Activated CD4-positive, alpha-beta T cell treated with anti-CD3 and anti-CD28 coated beads, Interleukin-2, amount 50 U/mL, for 1 hour (primary cell): ENCODE measurements around the gene XPOT.
A peak's percentile ranks its signal among the peaks of the same experiment; 100 is the strongest.

Experiments
- DNase-seq: peaks from one replicate; pipeline ENCODE4 v3.0.0-alpha.2; 2020

XPOT gene

DNA sequence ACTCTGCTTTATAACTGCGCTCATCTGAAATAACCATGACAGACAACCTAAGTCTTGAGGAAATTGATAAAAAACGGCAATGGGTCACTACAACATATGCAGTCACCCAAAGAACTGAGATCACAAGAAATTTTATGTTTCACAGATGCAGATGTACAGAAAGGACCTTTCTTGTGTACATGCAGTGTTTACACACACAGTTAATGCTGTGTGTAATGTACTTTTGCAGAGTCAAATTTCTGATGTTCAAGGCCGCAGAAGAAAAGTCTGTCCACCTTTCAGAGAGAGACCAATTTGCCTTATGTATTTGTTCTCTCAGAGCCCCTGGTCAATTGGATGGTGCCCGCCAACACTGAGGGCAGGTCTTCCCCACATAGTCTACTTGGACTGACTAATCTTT is 24.8 kb downstream of the XPOT start:
- DNase-seq, result no peak

DNA sequence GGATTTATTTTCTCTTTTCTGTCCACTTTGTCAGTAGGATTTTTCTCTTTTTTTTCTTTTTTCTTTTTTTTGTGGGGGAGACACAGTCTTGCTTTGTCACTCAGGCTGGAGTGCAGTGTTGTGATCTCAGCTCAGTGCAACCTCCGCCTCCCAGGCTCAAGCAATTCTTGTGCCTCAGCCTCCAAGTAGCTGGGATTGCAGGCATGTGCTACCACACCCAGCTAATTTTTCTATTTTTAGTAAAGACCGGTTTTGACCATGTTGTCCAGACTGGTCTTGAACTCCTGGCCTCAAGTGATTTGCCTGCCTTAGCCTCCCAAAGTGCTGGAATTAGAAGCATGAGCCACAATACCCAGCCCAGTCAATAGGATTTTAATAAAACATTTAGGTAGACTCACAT is 26.7 kb downstream of the XPOT start:
- DNase-seq, result no peak

DNA sequence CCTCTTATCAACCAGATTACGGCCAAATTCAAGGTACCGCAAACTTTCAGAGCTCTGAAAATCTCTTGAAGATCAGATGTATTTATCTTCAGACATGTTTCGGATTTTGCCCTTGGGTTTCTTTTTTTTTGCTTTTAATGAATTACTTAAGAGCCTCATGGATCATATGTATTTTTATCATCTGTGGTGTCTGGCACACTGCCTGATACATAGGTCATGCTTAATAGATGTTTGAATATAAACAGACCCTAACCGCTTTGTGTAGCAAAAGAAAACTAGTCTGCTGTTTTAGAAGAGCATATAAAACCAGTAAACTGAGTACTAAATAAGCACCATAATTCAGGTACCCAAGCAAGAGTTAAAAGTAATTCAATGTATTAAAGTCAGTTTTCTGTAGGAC is 27.6 kb downstream of the XPOT start:
- DNase-seq, result no peak

DNA sequence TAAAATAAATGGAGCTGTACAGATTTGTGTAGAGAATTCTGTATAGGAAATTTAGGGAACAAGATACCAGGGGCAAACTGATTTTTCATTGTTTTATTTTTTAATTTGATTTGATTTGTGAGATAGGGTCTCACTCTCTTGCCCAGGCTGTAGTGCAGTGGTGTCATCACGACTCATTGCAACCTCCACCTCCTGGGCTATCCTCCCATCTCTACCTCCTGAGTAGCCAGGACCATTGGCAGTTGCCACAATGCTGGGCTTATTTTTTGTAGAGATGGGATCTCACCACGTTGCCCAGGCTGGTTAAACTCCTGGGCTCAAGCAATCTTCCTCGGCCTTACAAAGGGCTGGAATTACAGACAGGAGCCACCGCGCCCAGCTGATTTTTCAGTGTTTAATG is 29.7 kb downstream of the XPOT start:
- DNase-seq, result no peak

DNA sequence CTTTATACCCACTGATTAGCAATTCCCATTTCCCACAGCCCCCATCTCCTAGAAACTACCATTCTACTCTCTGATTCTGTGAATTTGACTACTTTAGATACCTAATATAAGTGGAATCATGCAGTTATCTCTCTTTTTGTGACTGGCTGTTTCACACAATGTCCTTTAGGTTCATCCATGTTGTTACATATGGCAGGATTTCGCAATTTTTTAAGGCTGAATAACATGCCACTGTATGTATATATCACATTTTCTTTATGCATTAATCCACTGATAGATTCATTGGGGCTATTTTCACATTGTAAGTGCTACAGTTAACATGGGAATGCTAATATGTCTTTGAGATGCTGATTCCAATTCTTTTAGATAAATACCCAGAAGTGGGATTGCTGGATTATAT is 35.9 kb downstream of the XPOT start:
- no peak for DNase-seq

DNA sequence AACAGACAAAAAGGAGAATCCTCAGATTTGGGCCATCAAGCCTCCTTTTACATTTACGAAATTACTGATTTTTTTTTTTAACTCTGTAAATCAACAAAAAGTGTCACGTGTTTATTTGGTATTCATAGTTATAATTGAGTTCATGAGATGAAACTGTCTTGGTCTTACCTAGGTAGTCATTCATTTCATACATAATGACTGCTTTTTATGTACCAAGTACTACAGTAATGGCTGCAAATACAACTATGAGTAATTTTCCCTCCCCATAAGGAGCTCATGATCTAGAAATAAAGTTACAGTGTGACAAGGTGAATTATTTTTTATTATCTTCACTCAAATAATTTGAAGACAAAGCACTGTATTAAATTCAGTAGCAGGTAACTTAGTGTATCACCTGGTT is 41.3 kb downstream of the XPOT start:
- no peak for DNase-seq

DNA sequence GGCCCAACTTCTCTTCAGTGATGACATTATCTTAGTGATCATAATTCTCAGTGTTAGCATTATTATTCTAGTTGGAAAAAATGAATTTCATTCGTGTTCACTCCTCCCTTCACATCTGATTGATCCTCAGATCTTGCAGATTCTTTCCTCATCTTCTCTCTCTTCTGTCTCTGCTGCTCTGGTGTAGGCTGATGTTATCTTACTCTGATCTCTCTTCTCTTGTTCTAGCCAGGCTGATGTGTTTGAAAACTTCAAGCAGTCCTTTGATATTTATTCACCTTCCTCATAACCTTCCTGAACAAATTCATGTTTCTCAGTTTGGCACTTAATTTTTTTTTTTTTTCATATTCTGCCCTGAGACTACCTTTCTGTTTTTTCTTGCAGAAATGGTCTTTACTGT is 42.1 kb downstream of the XPOT start:
- no peak for DNase-seq

DNA sequence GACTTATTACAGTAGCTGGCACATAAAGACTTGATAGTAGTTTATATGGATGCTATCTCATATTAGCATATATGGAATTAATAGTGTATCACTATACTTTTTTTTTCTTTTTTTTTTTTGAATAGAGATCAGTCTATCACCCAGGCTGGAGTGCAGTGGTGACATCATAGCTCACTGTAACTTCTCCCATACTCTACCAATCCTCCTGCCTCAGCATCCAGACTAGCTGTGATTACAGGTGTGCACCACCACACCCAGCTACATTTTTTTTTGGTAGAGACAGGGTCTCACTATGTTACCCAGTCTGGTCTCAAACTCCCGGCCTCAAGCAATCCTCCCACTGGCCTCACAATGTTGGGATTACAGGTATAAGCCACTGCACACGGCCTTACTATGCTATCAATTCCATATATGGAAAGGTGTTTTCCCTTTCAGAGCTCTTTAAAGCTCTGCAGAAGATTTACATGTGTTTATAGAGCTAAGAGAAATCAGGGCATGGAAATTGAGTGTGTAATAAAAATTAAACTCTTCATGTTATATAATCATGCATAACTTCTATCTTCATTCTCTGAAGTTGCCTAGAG is 46.0 kb downstream of the XPOT start:
- no peak for DNase-seq

DNA sequence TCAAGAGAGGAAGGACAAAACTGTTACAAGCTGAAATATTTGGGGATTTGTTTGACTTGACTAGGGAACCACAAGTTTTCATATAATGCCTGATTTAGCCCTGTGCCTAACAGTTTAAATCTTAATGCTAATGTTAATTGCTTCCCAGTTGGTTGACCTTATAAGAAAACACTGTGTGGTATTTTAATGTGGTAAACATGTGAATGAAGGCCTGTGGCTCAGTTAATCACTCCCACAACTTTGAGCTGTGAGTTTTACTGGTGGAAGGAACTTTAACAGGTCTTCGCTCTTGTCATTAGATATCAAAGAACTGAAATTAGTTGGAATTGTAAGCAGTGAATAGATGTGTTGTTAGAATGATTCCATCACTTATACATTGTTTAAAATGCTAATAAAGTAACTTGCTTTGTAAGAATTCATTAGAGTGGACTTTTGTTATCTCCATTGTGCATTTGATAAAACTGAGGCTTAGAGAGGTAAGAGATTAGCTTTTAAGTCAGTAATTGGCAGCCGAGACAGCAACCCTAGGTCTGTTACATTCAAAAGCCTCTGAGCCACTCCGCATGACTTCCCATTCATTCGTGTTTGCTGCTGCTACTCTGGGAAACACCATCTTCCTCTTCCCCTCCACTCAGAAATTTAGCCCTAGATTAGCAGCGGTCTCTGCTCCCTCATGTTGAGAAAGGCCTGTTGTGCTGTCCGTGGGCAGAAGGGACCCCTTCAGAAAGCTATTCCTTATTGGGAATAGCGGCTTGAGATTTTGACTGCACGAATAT is 46.7 kb downstream of the XPOT start:
- DNase-seq, result no peak

DNA sequence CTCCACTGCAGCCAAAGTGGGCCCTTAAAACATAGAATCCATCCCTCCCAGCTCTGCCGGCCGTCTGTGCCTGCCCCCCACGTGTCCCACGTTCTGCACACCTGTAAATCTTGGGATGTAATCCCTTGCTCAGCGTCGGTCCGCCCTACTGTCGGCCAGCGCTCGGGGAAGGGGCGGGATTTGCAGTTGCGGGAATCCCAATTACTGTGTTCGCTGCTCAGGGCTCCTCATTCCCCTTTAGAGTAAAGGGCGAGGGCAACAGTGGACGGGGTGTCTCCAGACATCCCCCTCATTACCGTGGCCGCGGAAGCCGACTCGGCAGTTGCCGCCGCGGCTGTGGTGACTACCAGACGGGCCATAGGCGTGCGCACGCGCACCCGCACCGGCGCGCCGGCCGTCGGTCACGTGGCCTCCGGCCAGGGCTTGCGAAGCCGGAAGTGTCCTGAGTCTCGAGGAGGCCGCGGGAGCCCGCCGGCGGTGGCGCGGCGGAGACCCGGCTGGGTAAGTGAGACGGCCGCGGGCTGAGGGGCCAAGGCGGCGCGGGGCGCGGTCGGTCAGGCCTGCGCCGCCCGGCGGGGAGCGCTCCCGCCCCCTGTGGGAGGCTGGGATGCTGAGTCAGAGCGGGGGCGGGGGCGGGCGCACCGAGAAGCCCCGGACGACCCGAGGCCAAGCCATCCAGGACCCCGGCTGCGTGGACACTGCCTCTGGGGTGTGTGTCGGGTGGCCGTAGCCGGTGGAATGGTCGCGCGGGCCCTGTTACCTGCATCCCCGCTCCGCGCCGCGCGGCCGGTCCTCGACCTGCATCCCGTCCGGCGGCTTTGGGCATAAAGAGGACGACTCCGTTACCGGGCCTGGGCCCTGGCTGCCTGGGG is 47.7 kb downstream of the XPOT start, which contains the start of gene TBK1:
Gene TBK1 (plus strand): TSS at position 434 of the 872 bp plus-strand sequence. CDS start 3,751 bp downstream, outside the sequence.
- peak; percentile 36 for DNase-seq

DNA sequence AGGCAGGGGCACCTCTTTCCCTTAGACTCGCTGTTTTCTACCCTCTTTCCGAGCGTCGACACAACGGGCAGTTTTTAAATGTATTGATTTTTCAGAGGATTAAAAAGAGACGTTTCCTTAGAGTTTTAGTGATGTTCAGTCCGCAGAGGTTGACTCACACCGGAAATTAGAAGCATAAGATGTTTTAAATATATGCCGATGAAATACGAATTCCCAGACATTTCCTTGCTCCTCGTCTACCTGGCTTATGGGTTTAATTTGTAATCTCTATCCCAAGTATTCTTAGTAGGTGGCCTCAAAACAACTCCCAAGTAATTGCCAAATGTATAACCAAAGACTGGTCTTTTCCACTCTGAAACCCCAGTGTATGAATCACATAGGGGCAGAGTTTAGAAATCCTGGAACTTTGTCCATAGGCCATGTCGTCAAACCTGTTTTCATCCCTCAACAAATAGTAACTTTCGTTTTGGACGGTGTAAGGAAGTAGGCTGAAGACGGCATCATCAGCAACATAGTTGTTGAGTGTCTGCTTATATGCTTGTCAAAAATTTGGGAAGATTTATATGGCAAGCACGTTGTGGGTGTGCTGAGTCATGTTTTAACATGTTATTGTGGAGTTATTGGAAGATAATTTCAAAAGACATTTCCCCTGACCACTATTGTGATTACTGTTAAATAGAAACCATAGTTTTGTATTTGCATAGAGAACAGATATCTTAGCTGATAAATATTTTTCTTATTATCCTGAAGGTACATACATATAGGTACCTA is 48.6 kb downstream of the XPOT start:
- no peak for DNase-seq

DNA sequence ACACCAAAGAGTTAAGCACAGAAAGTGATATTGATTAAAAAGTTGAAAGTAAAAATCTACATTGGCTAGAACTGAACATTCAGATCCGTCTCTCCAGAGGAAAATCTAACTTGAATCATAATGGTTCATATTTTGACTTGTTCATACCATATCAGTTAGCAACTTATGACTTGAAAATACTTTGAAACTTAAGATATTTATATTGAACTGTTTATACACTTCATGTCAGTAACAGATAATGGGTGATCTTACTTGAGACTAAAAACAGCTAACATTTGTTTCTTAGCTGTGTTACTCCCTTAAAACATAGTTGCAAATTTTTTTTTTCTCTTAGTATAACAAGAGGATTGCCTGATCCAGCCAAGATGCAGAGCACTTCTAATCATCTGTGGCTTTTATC is 51.3 kb downstream of the XPOT start:
- DNase-seq, result no peak

DNA sequence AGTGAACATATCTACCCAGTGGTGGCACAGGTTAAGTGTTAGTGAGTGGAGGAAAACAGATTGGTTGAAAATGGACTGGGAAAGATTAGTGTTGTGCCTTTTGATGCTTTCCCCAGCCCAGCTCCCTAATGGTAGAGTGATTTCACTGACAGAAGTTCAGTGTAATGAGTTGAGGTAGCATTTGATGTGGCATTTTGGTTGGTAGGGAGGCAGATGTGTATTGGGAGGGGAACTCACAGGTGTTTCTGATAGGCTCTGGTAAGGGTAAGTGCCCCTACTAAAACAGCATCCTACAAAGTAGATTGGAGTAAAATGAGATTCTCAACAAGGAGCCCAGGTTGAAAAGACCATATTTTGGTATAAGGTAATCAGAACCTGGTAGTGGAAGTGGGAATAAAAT is 51.9 kb downstream of the XPOT start:
- DNase-seq, result no peak

DNA sequence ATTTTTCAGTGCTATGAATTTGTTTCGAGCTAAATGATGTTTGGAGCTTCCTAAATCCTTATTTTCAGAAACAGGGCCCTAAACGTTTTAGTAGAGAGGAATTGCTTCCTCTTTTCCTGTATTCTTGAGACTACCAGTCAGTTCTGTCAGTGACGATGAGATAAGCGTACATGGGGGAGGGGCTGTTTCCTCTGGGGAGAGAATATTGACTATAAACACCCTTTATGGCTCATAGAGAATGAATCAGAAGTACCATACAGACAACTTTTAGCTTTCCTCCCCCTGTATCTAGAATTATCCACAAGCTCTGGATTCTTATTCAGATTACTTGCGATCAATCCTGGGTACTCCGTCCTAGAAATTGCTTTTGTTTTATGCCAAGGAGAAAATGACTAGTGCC is 52.8 kb downstream of the XPOT start:
- peak; percentile 28 for DNase-seq

DNA sequence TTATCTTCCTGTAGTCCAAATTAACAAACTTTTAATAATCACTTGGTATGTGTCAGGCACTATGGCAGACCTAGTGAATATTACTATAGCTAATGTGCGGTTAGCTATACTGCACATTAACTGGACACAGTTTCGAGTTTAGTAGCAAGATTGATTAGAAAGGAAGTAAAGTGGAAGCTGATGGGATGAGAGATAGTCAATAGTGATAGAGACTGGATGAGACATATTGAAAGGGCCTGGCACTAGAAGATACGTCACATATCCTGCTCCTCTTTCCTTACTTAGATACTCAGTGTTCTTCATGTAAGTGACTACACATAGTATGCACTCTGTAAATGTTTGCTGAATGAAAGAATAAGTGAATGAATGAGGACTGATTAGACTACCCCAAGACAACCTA is 53.3 kb downstream of the XPOT start:
- DNase-seq, result no peak

DNA sequence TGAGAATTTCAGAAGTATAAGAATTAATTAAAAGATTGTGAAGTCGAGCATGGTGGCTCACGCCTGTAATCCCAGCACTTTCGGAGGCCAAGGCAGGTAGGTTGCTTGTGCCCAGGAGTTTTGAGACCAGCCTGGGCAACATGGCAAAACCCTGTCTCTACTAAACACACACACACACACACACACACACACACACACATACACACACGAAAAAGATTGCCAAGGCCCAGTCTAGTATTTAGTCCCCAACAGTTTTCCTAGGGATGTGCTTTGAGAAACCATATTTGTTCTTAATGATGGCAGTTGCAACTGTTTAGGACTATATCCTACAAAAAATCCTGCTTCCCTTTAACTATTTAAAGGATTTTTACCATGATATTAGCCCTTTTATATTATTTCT is 53.7 kb downstream of the XPOT start:
- DNase-seq, result no peak

DNA sequence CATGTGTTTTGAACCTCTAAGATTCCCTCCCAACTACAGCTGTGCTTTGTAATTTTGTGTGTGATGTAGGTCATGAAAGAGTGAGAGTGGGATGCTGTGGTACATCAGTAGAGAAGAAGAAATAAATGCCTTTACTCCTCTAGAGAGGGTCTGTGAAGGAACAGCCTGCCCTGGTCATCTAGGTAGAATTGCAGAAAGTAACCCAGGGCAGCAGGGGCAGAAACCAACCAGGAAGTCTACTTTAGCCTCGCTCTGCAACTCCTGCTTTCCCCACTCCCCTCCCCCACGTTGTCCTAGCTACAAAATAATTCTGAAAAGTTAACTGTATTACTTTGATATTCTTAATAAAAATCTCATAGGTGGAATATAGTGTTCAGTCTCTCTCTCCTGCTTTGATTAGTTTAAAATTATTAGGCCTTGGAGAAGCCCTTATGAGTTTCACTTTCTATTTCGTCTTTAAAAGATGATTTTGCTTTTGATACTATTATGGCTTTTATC is 55.3 kb downstream of the XPOT start:
- no peak for DNase-seq

DNA sequence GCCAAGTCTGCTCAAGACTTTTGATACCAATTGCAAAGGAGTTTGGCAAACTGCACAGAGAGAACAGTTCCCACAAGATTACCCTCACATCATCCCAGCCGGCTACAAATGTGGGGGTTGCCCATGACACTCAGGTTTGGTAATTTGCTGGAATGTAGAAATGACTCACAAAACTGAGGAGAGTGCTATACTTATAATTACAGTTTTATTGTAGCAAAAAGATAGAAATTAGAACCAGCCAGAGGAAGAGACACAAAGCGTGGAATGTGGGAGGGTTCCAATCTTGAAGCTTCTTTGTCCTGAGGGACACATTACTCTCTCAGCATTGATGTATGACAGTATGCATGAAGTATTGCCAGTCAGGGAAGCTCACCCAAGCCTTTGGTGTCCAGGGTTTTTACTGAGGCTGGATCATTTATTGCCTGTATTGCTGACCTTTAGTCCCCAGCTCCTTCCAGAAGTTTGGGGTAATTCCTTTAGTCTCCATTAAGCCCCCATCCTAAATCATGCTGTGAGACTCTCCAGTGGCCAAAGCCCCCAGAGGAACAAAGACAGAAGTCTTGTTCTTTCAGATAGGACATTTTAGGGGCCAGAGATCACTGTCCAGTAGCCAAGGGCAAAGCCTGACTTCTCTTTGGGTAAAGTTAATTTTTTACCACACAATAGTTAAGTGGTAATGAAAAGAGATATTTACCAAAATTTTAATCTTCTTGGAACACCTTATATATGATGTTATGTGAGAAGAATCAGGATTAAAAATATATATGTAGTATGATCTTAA is 57.6 kb downstream of the XPOT start:
- DNase-seq, result no peak

DNA sequence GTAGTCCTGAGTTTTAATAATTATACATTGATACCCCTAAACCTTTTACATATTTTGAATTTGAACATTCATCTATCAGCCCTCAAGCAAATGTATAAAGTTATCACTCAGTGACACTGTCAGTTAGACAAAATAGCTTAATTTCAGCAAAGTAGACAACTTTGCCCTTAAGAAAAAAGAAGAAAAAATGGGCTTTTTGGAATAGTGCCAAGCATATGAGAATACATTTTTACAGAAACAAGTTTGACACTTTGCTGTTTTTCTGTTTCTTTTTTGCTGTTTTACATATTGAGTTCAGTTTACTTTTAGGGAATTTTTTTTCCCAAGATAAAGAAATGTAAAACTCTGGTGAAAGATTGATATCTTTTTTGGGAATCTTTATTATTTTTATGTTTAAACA is 62.0 kb downstream of the XPOT start:
- no peak for DNase-seq

DNA sequence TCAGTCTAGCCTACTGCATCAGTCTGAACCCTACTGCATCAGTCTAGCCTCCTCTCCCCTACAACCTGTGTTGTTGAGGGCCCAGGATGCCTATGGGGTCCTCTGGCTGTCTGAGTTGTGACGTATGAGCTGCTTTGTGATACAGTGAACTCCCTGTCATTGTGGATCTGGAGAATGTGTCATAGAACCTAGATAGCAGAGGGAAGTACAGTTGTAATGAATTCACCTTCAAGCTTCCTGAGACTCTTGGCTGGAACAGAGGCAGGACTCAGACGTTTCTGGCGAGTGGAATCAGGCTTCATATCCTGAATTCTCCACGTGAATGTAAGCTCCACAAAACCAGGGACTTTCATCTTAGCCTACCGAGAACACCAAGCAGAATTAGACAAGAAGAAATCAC is 64.8 kb downstream of the XPOT start:
- no peak for DNase-seq

DNA sequence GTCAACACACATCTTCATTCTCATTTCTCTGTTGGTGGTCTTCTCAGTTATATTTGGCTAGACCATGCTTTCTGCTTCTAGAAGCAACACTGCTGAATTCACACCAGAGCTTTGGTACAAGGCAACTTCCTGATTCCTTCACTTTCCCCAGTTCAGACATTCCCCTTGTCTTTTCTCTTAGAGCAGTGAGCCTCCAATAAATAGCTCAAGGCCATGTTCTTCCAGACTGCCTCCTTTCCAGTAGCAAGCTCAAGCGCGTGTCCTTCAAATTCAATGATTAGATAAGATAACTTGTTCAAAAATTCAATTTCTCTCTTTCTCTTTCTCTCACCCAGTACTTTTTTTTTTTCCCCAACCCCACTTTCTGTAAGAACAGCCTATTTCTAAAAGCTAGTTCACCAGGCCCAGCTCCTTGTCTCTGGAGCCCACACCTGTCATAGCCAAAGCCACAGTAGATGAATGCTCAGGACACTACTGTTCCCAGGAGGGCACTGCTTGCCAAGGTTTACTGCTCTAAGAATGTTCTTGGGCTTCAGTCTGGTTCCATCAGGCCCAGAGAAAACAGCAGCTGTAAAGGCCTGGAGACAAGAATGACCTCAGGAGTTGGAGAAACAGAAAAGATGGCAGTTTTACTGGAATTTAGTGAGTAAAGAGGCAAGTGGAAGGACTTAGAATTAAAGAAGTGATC is 65.4 kb downstream of the XPOT start:
- DNase-seq, result no peak
